Stomach smooth muscle (tissue), 2 donors: ENCODE data around the gene DERL3.
A peak's percentile ranks its signal among the peaks of the same experiment; 100 is the strongest.

Experiments
- H3K27ac ChIP-seq: one replicate; pipeline ENCODE4 v1.7.0; 2013; ENCODE audit warnings: mild to moderate bottlenecking, low read length, inconsistent platforms
- H3K27me3 ChIP-seq, 2 donors: one replicate each; pipeline ENCODE4 v1.7.0; 2013; ENCODE audit warnings: low read length in 2 of 2; ENCODE audit not compliant: insufficient read depth in 2 of 2, control insufficient read depth in 1 of 2
- H3K36me3 ChIP-seq, 2 donors: one replicate each; pipeline ENCODE4 v1.7.0; 2013; ENCODE audit warnings: low read length in 2 of 2; ENCODE audit not compliant: control insufficient read depth in 2 of 2, insufficient read depth in 2 of 2
- H3K4me1 ChIP-seq: one replicate; pipeline ENCODE4 v1.7.0; 2013; ENCODE audit warnings: low read length; ENCODE audit not compliant: control insufficient read depth, insufficient read depth
- H3K4me3 ChIP-seq, 2 donors: one replicate each; pipeline ENCODE4 v1.7.0; 2013; ENCODE audit warnings: low read length in 2 of 2
- H3K9ac ChIP-seq, 2 donors: one replicate each; pipeline ENCODE4 v1.7.0; 2013; ENCODE audit warnings: low read length in 2 of 2, mild to moderate bottlenecking in 1 of 2
- H3K9me3 ChIP-seq, 2 donors: one replicate each; pipeline ENCODE4 v1.7.0; 2013; ENCODE audit warnings: low read length in 2 of 2; ENCODE audit not compliant: control insufficient read depth in 2 of 2
- donor health status: healthy.
- donor health status: Pancreatic carcinoma.

DERL3 gene

GRCh38 chr22:23800297-23801237, 38.2 kb downstream of the DERL3 start:
- Histone ChIP-seq H3K4me1 (no peaks in the 10 kb centered on the region), H3K27me3 (no peaks in the 10 kb centered on the region), H3K9ac (no peak overlapping the region), H3K4me3 (no peak overlapping the region), H3K27ac (no peak overlapping the region), H3K9me3 (no peaks in the 10 kb centered on the region), H3K36me3 (peaks cover 55% of the 10 kb centered on the region in 2 donors)

GRCh38 chr22:23796461-23796860, 42.3 kb downstream of the DERL3 start:
- H3K9ac ChIP-seq: no peak overlapping the region
- no peak overlapping the region for H3K27ac ChIP-seq
- no peak overlapping the region for H3K4me3 ChIP-seq
- H3K4me1 ChIP-seq: peaks cover 2% of the 10 kb centered on the region
- H3K27me3 ChIP-seq: no peaks in the 10 kb centered on the region
- no peaks in the 10 kb centered on the region for H3K9me3 ChIP-seq
- H3K36me3 ChIP-seq: peaks cover 49 to 51% of the 10 kb centered on the region in 2 donors

- Histone ChIP-seq H3K36me3 (peaks cover 34 to 35% of the 10 kb centered on the region in 2 donors), H3K9ac (no peak overlapping the region), H3K9me3 (no peaks in the 10 kb centered on the region)
Measured at GRCh38 chr22:23793326-23793725, 45.5 kb downstream of the DERL3 start.

GRCh38 chr22:23791738-23792645, 46.8 kb downstream of the DERL3 start:
- no peak overlapping the region for H3K27ac ChIP-seq
- no peak overlapping the region for H3K4me3 ChIP-seq
- no peak overlapping the region for H3K9ac ChIP-seq
- H3K27me3 ChIP-seq: no peaks in the 10 kb centered on the region
- peaks cover 33 to 34% of the 10 kb centered on the region in 2 donors for H3K36me3 ChIP-seq
- H3K9me3 ChIP-seq: no peaks in the 10 kb centered on the region
- H3K4me1 ChIP-seq: peaks cover 26% of the 10 kb centered on the region

More at GRCh38 chr22:23793326-23793725, 45.5 kb downstream of the DERL3 start:
- Histone ChIP-seq H3K4me1 (peaks cover 15% of the 10 kb centered on the region), H3K27ac (no peak overlapping the region), H3K27me3 (no peaks in the 10 kb centered on the region), H3K4me3 (no peak overlapping the region)

- no peaks in the 10 kb centered on the region for H3K27me3 ChIP-seq
- no peak overlapping the region for H3K4me3 ChIP-seq
- peaks cover 33% of the 10 kb centered on the region for H3K4me1 ChIP-seq
- H3K9ac ChIP-seq: peak overlapping the region; percentile 13 to 14
- H3K36me3 ChIP-seq: peaks cover 25 to 27% of the 10 kb centered on the region in 2 donors
- no peak overlapping the region for H3K27ac ChIP-seq
- no peaks in the 10 kb centered on the region for H3K9me3 ChIP-seq
Measured at GRCh38 chr22:23790819-23791737, 47.7 kb downstream of the DERL3 start.

- Histone ChIP-seq H3K36me3 (peaks cover 20 to 22% of the 10 kb centered on the region in 2 donors), H3K27me3 (no peaks in the 10 kb centered on the region), H3K4me1 (peaks cover 34% of the 10 kb centered on the region), H3K4me3 (no peak overlapping the region), H3K9me3 (no peaks in the 10 kb centered on the region), H3K27ac (no peak overlapping the region), H3K9ac (peak overlapping the region in 1 of 2 donors; percentile 42)
Measured at GRCh38 chr22:23789638-23790037, 49.2 kb downstream of the DERL3 start.

GRCh38 chr22:23789121-23789520, 49.7 kb downstream of the DERL3 start:
- H3K9ac ChIP-seq: no peak overlapping the region
- H3K27me3 ChIP-seq: no peaks in the 10 kb centered on the region
- no peak overlapping the region for H3K4me3 ChIP-seq
- H3K9me3 ChIP-seq: no peaks in the 10 kb centered on the region
- peaks cover 34% of the 10 kb centered on the region for H3K4me1 ChIP-seq
- no peak overlapping the region for H3K27ac ChIP-seq
- H3K36me3 ChIP-seq: peaks cover 17 to 19% of the 10 kb centered on the region in 2 donors

GRCh38 chr22:23787910-23788309, 50.9 kb downstream of the DERL3 start:
- no peaks in the 10 kb centered on the region for H3K27me3 ChIP-seq
- H3K9me3 ChIP-seq: no peaks in the 10 kb centered on the region
- no peak overlapping the region for H3K27ac ChIP-seq
- H3K4me3 ChIP-seq: peak overlapping the region; percentile 87 to 93
- H3K4me1 ChIP-seq: peaks cover 34% of the 10 kb centered on the region
- H3K36me3 ChIP-seq: peaks cover 11% of the 10 kb centered on the region in 2 donors
- H3K9ac ChIP-seq: peak overlapping the region; percentile 75 to 92

GRCh38 chr22:23787600-23787896, 51.3 kb downstream of the DERL3 start:
- Histone ChIP-seq H3K4me3 (peak overlapping the region; percentile 87 to 93), H3K9ac (peak overlapping the region; percentile 75 to 92), H3K27me3 (no peaks in the 10 kb centered on the region), H3K4me1 (peaks cover 34% of the 10 kb centered on the region), H3K9me3 (no peaks in the 10 kb centered on the region), H3K36me3 (peaks cover 9% of the 10 kb centered on the region in 2 donors), H3K27ac (no peak overlapping the region)
